GM12878 (cell line): ENCODE measurements around the gene LSM6. TPM values are rescaled to one million over a fixed set of nuclear protein-coding genes. Genes with fewer than 3 reads are reported as not detected.

Source experiments
- ATAC-seq: fragments of 200-7000 bp; cut with Tn5 transposase; 3 replicates; pipeline ENCODE4 v1.9.1; 2020; ENCODE audit warnings: mild to moderate bottlenecking, moderate library complexity
- BruUV-seq: library from RNA; stranded (reverse); fragments of 400-500 nt; replicated peaks from 2 replicates; lab custom pipeline; 2021; lab: Mats Ljungman, UMichigan
- CTCF ChIA-PET: fragments of 300-600 bp; sonication (Branson Sonifier 250); formaldehyde crosslinking; extraction: SDS; loops from one replicate; lab custom pipeline; 2021; ENCODE audit warnings: inconsistent platforms; lab: Yijun Ruan, JAX
- POLR2A ChIA-PET: fragments of 350-600 bp; formaldehyde crosslinking; extraction: SDS; loops from one replicate; lab custom pipeline; 2021; ENCODE audit warnings: inconsistent platforms; lab: Charles Lee
- RAD21 ChIA-PET: fragments of 300-600 bp; sonication (Branson Sonifier 250); formaldehyde crosslinking; loops from one replicate; lab custom pipeline; 2023; ENCODE audit warnings: antibody characterized with exemption; ENCODE audit not compliant: unreplicated experiment; lab: Charles Lee
- SMC1A ChIA-PET: fragments of 300-600 bp; sonication (Branson Sonifier 250); formaldehyde crosslinking; loops from one replicate; lab custom pipeline; 2023; ENCODE audit not compliant: unreplicated experiment, uncharacterized antibody; lab: Charles Lee
- DNase-seq: peaks from one replicate; pipeline ENCODE4 v3.0.0-alpha.2; 2011; ENCODE audit warnings: low read depth, low spot score
- FAIRE-seq: peaks from 3 replicates; lab custom pipeline; 2011; peaks lifted over from hg19 to GRCh38; lab: Jason Lieb, UNC
- H2AFZ ChIP-seq: 2 replicates; pipeline ENCODE4 v1.6.0; 2011; ENCODE audit warnings: low read depth, low read length, control low read depth; ENCODE audit not compliant: control insufficient read depth
- H3K27ac ChIP-seq: 2 replicates; pipeline ENCODE4 v1.5.1; 2011; ENCODE audit warnings: control low read depth; ENCODE audit not compliant: control insufficient read depth, insufficient read depth
- H3K27me3 ChIP-seq, 2 experiments: replicated peaks in 1 of 2; 2 replicates each; pipeline versions ENCODE4 v1.6.0 to v1.6.1; 2011; ENCODE audit warnings: low read length in 1 of 2; ENCODE audit not compliant: control insufficient read depth in 2 of 2, insufficient read depth in 2 of 2
- H3K36me3 ChIP-seq, 2 experiments: 2 replicates each; pipeline ENCODE4 v1.5.1; 2011; ENCODE audit warnings: low read length in 1 of 2; ENCODE audit not compliant: control insufficient read depth in 2 of 2, insufficient read depth in 2 of 2
- H3K4me1 ChIP-seq: 2 replicates; pipeline ENCODE4 v1.6.1; 2011; ENCODE audit warnings: mild to moderate bottlenecking, low read length, moderate library complexity, mixed read lengths; ENCODE audit not compliant: control insufficient read depth, insufficient read depth
- H3K4me2 ChIP-seq: 2 replicates; pipeline ENCODE4 v1.6.0; 2011; ENCODE audit warnings: control low read depth; ENCODE audit not compliant: control insufficient read depth, insufficient read depth
- H3K4me3 ChIP-seq: fragments of 200-600 bp; sonication (generic); 2 replicates; pipeline ENCODE4 v1.5.1; 2016
- H3K79me2 ChIP-seq: 2 replicates; pipeline ENCODE4 v1.6.0; 2011; ENCODE audit warnings: low read length; ENCODE audit not compliant: control insufficient read depth, insufficient read depth
- H3K9ac ChIP-seq: 2 replicates; pipeline ENCODE4 v1.8.0; 2011; ENCODE audit warnings: low read length, control low read depth, mixed read lengths; ENCODE audit not compliant: control insufficient read depth, insufficient read depth
- H3K9me3 ChIP-seq: replicated peaks from 3 replicates; pipeline ENCODE4 v1.5.1; 2011; ENCODE audit warnings: mild to moderate bottlenecking, low read length; ENCODE audit not compliant: control insufficient read depth, insufficient read depth
- H4K20me1 ChIP-seq: 2 replicates; pipeline ENCODE4 v1.6.0; 2011; ENCODE audit not compliant: control insufficient read depth, insufficient read depth
- CHD1 ChIP-seq: IDR thresholded peaks from 2 replicates; pipeline ENCODE4 v1.6.1; 2012; ENCODE audit warnings: low read depth, low read length, improper control_type of control experiment
- CUX1 ChIP-seq: IDR thresholded peaks from 2 replicates; pipeline ENCODE4 v1.6.1; 2012; ENCODE audit warnings: improper control_type of control experiment, low read depth, low read length; ENCODE audit not compliant: insufficient replicate concordance
- IKZF2 ChIP-seq, 2 experiments: fragments of 450-650 bp; IDR thresholded peaks; 2 replicates each; pipeline ENCODE4 v1.6.1; 2017; ENCODE audit warnings: mild to moderate bottlenecking in 2 of 2, moderate library complexity in 2 of 2
- MEF2B ChIP-seq: fragments of 450-650 bp; IDR thresholded peaks from 2 replicates; pipeline ENCODE4 v1.6.1; 2018; ENCODE audit warnings: mild to moderate bottlenecking, moderate library complexity; ENCODE audit not compliant: partially characterized antibody, poor library complexity, severe bottlenecking
- MTA3 ChIP-seq: IDR thresholded peaks from 2 replicates; pipeline ENCODE4 v1.6.1; 2012; ENCODE audit warnings: low read length, inconsistent platforms, borderline replicate concordance
- NBN ChIP-seq: fragments of 450-650 bp; IDR thresholded peaks from 2 replicates; pipeline ENCODE4 v1.6.1; 2016
- NKRF ChIP-seq: fragments of 450-650 bp; conservative IDR thresholded peaks from 2 replicates; pipeline ENCODE4 v1.6.1; 2017; ENCODE audit warnings: mild to moderate bottlenecking, moderate library complexity
- POLR2AphosphoS5 ChIP-seq: IDR thresholded peaks from 2 replicates; pipeline ENCODE4 v1.6.1; 2011; ENCODE audit warnings: mild to moderate bottlenecking, low read length, inconsistent platforms
- RFX5 ChIP-seq: IDR thresholded peaks from 2 replicates; pipeline ENCODE4 v1.6.1; 2011; ENCODE audit warnings: low read depth, low read length, improper control_type of control experiment
- SKIL ChIP-seq: fragments of 450-650 bp; IDR thresholded peaks from 2 replicates; pipeline ENCODE4 v1.6.1; 2017; ENCODE audit warnings: mild to moderate bottlenecking, low read depth, inconsistent platforms; ENCODE audit not compliant: poor library complexity, severe bottlenecking
- SMAD1 ChIP-seq: fragments of 450-650 bp; IDR thresholded peaks from 2 replicates; pipeline ENCODE4 v1.6.1; 2018; ENCODE audit warnings: mild to moderate bottlenecking, low read depth; ENCODE audit not compliant: partially characterized antibody
- ZNF207 ChIP-seq: fragments of 450-650 bp; IDR thresholded peaks from 2 replicates; pipeline ENCODE4 v1.6.1; 2014; ENCODE audit warnings: antibody characterized with exemption, mild to moderate bottlenecking, borderline replicate concordance
- ZNF274 ChIP-seq: IDR thresholded peaks from one replicate; pipeline ENCODE4 v1.8.0; 2011; ENCODE audit not compliant: insufficient read length, insufficient read depth
- WGBS: methylation state at CpG from one replicate; pipeline ENCODE4 v1.1.6; 2016; ENCODE audit warnings: low lambda C conversion rate; ENCODE audit not compliant: insufficient replicate concordance, insufficient coverage; ENCODE audit errors: missing lambda C conversion rate; 5-methylcytosine and 5-hydroxymethylcytosine counted together
- in situ Hi-C: fragments of 300-500 bp; cut with MboI; formaldehyde crosslinking; loops from 9 replicates; pipeline ENCODE4 v1.14.3; 2018; ENCODE audit warnings: mixed read lengths
- intact Hi-C: fragments of 100-400 bp; cut with micrococcal nuclease; formaldehyde crosslinking; loops from one replicate; pipeline ENCODE4 v1.14.2; 2022; ENCODE audit not compliant: unreplicated experiment
- polyA plus RNA-seq, 11 experiments: library from polyadenylated mRNA; depleted of rRNA in 4 of 11; unstranded in 6 of 11; stranded (reverse) in 5 of 11; fragments of >200 nt; fragmentation: Nextera tagmentation in 4 of 11; fragmentation: Illumina TruSeq in 1 of 11; extraction: Ambion mirVana in 4 of 11; extraction: Trizol in 1 of 11; gene quantifications; 1 replicate in 1 of 11; 2 replicates in 10 of 11; pipeline versions ENCODE4 v1.2.1 to v1.2.3, GENCODE V29; 2011 to 2016; ENCODE audit warnings: inconsistent platforms in 2 of 11, missing spikeins in 2 of 11, low read depth in 1 of 11
- total RNA-seq, 4 experiments: library from RNA; depleted of rRNA in 3 of 4; stranded (reverse); fragments of >200 nt in 3 of 4; fragmentation: Illumina TruSeq in 1 of 4; extraction: Trizol in 1 of 4; gene quantifications; 2 replicates each; pipeline versions ENCODE4 v1.2.1 to v1.2.3, GENCODE V29; 2013 to 2021

LSM6 gene
- total and polyA plus RNA-seq, 10 of the 15 experiments (the other 5 are each of a cell fraction or from before 2014, with no cell fraction given), result 68.0 to 282 (median 229) TPM

- FAIRE-seq, result peak; percentile 18
- Histone ChIP-seq H3K4me2 (peak overlapping the region; percentile 76), H3K4me1 (peaks cover 16% of the 10 kb centered on the region), H2AFZ (peak overlapping the region; percentile 93), H4K20me1 (no peaks in the 10 kb centered on the region), H3K79me2 (no peaks in the 10 kb centered on the region), H3K9me3 (peaks cover 3% of the 10 kb centered on the region), H3K36me3 (no peaks in the 10 kb centered on the region), H3K27me3 (no peaks in the 10 kb centered on the region), H3K9ac (peak overlapping the region; percentile 24), H3K27ac (peak overlapping the region; percentile 49), H3K4me3 (peak overlapping the region; percentile 24; the same call in 1 of the 2 replicates)
- no TSS peak for BruUV-seq
- in situ Hi-C loops, result no loop called here
- ChIA-PET RAD21 (interaction anchor here (0.8 to 1.7 kb wide), 9 partner anchors 11 to 938 kb away, joined by 3 to 6 read pairs (median 3); no protein-coding TSS in a partner anchor), POLR2A (interaction anchor here (1.0 to 1.4 kb wide), 4 partner anchors 11 to 113 kb away, joined by 3 to 5 read pairs (median 4); no protein-coding TSS in a partner anchor), SMC1A (interaction anchor here (0.8 to 1.8 kb wide), 8 partner anchors 11 to 114 kb away, joined by 3 to 7 read pairs (median 3); no protein-coding TSS in a partner anchor), CTCF (interaction anchor here (0.6 to 1.2 kb wide), 3 partner anchors 21 to 229 kb away, joined by 3 to 4 read pairs (median 3); no protein-coding TSS in a partner anchor)
- peak; percentile 94 for ATAC-seq
- intact Hi-C loops, result loop anchor here (2.0 kb wide), 1 partner anchor 27 kb away; no protein-coding TSS in a partner anchor
- no peak for DNase-seq
- 3% methylated on average over 4 of the region's 4 CpGs for WGBS
- TF ChIP-seq CUX1 (no peak), MEF2B (peak; percentile 34), MTA3 (no peak), ZNF274 (no peak), NBN (0 out of 2 replicates have a peak, but pooled peaks have one; percentile 24), CHD1 (no peak), NKRF (no peak), ZNF207 (no peak), SKIL (peak; percentile 55), POLR2AphosphoS5 (no peak), SMAD1 (no peak), RFX5 (no peak), IKZF2 (IDR thresholded peaks at IDR 0.05) (no peak)
Observed at GRCh38 chr4:146159384-146160058, 16.0 kb upstream of the LSM6 start.
